Sigmoid colon (tissue), 4 donors: Measurements from ENCODE around the gene ANTXR1.

Experiments
- EP300 ChIP-seq, 4 donors: sonication (generic); formaldehyde crosslinking; IDR thresholded peaks; one replicate each; pipeline ENCODE4 v1.6.1; 2017; ENCODE audit warnings: antibody characterized with exemption in 4 of 4
- POLR2AphosphoS5 ChIP-seq, 4 donors: sonication (generic); formaldehyde crosslinking; IDR thresholded peaks; one replicate each; pipeline ENCODE4 v1.6.1; 2017; ENCODE audit warnings: antibody characterized with exemption in 4 of 4

GRCh38 chr2:69242651-69243051, 229.7 kb downstream of the ANTXR1 start:
- TF ChIP-seq POLR2AphosphoS5 (IDR thresholded peaks at IDR 0.05) (no peak), EP300 (IDR thresholded peaks at IDR 0.05) (no peak)
